Vagina (tissue), 2 donors: ENCODE data around the gene CDK5R2.

Source experiments
- POLR2A ChIP-seq, 2 donors: fragments of 450-650 bp; IDR thresholded peaks; one replicate each; pipeline ENCODE4 v1.6.1; 2017; ENCODE audit warnings: antibody characterized with exemption in 2 of 2, mild to moderate bottlenecking in 2 of 2, moderate library complexity in 2 of 2
- POLR2AphosphoS5 ChIP-seq, 2 donors: sonication (generic); formaldehyde crosslinking; IDR thresholded peaks; one replicate each; pipeline ENCODE4 v1.9.0; 2017; ENCODE audit warnings: antibody characterized with exemption in 2 of 2, mild to moderate bottlenecking in 2 of 2, low read depth in 1 of 2; ENCODE audit not compliant: insufficient read depth in 1 of 2
- TF ChIP-seq, protein P1 (sequence below), 3 experiments: fragments of 450-650 bp in 2 of 3; fragments of 200-600 bp in 1 of 3; sonication (generic) in 1 of 3; IDR thresholded peaks; one replicate each; pipeline ENCODE4 v1.5.1; 2017 to 2019; ENCODE audit warnings: antibody characterized with exemption in 3 of 3, mild to moderate bottlenecking in 2 of 3, moderate library complexity in 2 of 3

DNA sequence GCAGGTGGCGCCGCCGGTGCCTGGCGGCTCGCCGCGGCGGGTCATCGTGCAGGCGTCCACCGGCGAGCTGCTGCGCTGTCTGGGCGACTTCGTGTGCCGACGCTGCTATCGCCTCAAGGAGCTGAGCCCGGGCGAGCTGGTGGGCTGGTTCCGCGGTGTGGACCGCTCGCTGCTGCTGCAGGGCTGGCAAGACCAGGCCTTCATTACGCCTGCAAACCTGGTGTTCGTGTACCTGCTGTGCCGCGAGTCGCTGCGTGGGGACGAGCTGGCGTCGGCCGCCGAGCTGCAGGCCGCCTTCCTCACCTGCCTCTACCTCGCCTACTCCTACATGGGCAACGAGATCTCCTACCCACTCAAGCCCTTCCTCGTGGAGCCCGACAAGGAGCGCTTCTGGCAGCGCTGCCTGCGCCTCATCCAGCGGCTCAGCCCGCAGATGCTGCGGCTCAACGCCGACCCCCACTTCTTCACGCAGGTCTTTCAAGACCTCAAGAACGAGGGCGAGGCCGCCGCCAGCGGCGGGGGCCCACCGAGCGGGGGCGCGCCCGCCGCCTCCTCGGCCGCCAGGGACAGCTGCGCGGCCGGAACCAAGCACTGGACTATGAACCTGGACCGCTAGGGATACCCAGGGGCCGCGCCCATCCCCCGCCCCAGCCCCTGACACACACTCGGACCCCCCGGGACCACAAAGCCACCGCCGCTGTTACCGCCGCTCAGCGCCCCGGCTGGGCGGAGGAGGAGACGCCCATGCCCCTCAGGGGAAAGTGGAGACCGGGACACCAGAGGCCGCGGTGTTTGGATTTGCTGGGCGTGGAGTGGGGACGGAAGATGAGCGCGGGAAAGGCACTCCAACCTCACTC is 1.1 kb downstream of the CDK5R2 start:
- TF ChIP-seq, protein P1, sequence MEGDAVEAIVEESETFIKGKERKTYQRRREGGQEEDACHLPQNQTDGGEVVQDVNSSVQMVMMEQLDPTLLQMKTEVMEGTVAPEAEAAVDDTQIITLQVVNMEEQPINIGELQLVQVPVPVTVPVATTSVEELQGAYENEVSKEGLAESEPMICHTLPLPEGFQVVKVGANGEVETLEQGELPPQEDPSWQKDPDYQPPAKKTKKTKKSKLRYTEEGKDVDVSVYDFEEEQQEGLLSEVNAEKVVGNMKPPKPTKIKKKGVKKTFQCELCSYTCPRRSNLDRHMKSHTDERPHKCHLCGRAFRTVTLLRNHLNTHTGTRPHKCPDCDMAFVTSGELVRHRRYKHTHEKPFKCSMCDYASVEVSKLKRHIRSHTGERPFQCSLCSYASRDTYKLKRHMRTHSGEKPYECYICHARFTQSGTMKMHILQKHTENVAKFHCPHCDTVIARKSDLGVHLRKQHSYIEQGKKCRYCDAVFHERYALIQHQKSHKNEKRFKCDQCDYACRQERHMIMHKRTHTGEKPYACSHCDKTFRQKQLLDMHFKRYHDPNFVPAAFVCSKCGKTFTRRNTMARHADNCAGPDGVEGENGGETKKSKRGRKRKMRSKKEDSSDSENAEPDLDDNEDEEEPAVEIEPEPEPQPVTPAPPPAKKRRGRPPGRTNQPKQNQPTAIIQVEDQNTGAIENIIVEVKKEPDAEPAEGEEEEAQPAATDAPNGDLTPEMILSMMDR (IDR thresholded peaks at IDR 0.05): no peak
- TF ChIP-seq POLR2AphosphoS5 (IDR thresholded peaks at IDR 0.05; ENCODE audit: insufficient read depth in 1 of 2, low read depth in 1 of 2) (no peak), POLR2A (IDR thresholded peaks at IDR 0.05) (no peak)
